Peyer's patch (tissue), 4 donors: ENCODE data around the gene LCE2C. TPM values are rescaled to one million over a fixed set of nuclear protein-coding genes. Genes with fewer than 3 reads are reported as not detected.
"Not testable (repeated sequence)": the region's sequence is repeated elsewhere in the genome, so short reads cannot be mapped to it uniquely, and the experiment has no call there.

Source experiments
- DNase-seq, 3 donors: peaks; one replicate each; pipeline ENCODE4 v3.0.0-alpha.2; 2017 to 2019
- H3K27ac ChIP-seq, 4 donors: fragments of 200-600 bp; sonication (generic); one replicate each; pipeline ENCODE4 v1.5.1; 2016 to 2019
- H3K27me3 ChIP-seq, 2 donors: fragments of 200-600 bp; sonication (generic); one replicate each; pipeline ENCODE4 v1.5.1; 2019
- H3K36me3 ChIP-seq, 3 donors: fragments of 200-600 bp; sonication (generic); one replicate each; pipeline ENCODE4 v1.5.1; 2016 to 2019
- H3K4me1 ChIP-seq, 4 donors: fragments of 200-600 bp; sonication (generic); one replicate each; pipeline ENCODE4 v1.5.1; 2016 to 2019
- H3K4me3 ChIP-seq, 4 donors: fragments of 200-600 bp; sonication (generic); 1 replicate in 3 of 4; 2 replicates in 1 of 4; pipeline ENCODE4 v1.5.1; 2016 to 2019; ENCODE audit warnings: mild to moderate bottlenecking in 1 of 4
- H3K9me3 ChIP-seq, 4 donors: fragments of 200-600 bp; sonication (generic); one replicate each; pipeline ENCODE4 v1.5.1; 2016 to 2019; ENCODE audit warnings: mild to moderate bottlenecking in 1 of 4
- POLR2A ChIP-seq, 2 donors: fragments of 450-650 bp; IDR thresholded peaks; one replicate each; pipeline ENCODE4 v1.5.1; 2017; ENCODE audit warnings: antibody characterized with exemption in 2 of 2, mild to moderate bottlenecking in 2 of 2, moderate library complexity in 2 of 2
- total RNA-seq, 4 donors: library from RNA; depleted of rRNA; stranded (reverse); fragments of >200 nt; gene quantifications; one replicate each; pipeline ENCODE4 v1.1.0, GENCODE V29; 2016
- TF ChIP-seq, protein P1 (sequence below), 6 experiments: fragments of 450-650 bp in 4 of 6; fragments of 200-600 bp in 2 of 6; sonication (generic) in 1 of 6; IDR thresholded peaks; one replicate each; pipeline ENCODE4 v1.5.1; 2017 to 2019; ENCODE audit warnings: antibody characterized with exemption in 6 of 6, mild to moderate bottlenecking in 3 of 6, moderate library complexity in 1 of 6

The LCE2C gene, protein sequence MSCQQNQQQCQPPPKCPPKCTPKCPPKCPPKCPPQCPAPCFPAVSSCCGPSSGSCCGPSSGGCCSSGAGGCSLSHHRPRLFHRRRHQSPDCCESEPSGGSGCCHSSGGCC
- not detected for total RNA-seq

- H3K4me3 ChIP-seq, H3K27me3 ChIP-seq, H3K9me3 ChIP-seq, H3K4me1 ChIP-seq, H3K36me3 ChIP-seq, H3K27ac ChIP-seq, DNase-seq: not testable (repeated sequence)
These were observed at the start of gene LCE2C for GRCh38 chr1:152674983-152675382. Gene LCE2C, plus strand, starts transcription at chr1:152675279. Its CDS starts 737 bp downstream, at chr1:152676016.

- Histone ChIP-seq H3K4me3 (no peak overlapping the region), H3K36me3 (no peaks in the 10 kb centered on the region), H3K27ac (no peak overlapping the region), H3K27me3 (no peaks in the 10 kb centered on the region), H3K4me1 (no peaks in the 10 kb centered on the region), H3K9me3 (no peaks in the 10 kb centered on the region)
- no peak for DNase-seq
- TF ChIP-seq, protein P1, sequence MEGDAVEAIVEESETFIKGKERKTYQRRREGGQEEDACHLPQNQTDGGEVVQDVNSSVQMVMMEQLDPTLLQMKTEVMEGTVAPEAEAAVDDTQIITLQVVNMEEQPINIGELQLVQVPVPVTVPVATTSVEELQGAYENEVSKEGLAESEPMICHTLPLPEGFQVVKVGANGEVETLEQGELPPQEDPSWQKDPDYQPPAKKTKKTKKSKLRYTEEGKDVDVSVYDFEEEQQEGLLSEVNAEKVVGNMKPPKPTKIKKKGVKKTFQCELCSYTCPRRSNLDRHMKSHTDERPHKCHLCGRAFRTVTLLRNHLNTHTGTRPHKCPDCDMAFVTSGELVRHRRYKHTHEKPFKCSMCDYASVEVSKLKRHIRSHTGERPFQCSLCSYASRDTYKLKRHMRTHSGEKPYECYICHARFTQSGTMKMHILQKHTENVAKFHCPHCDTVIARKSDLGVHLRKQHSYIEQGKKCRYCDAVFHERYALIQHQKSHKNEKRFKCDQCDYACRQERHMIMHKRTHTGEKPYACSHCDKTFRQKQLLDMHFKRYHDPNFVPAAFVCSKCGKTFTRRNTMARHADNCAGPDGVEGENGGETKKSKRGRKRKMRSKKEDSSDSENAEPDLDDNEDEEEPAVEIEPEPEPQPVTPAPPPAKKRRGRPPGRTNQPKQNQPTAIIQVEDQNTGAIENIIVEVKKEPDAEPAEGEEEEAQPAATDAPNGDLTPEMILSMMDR (IDR thresholded peaks at IDR 0.05), result no peak
- no peak for TF ChIP-seq POLR2A (IDR thresholded peaks at IDR 0.05)
These were observed 48.3 kb upstream of the LCE2C start for GRCh38 chr1:152626744-152627143.

- Histone ChIP-seq H3K27ac (no peak overlapping the region), H3K27me3 (no peaks in the 10 kb centered on the region), H3K4me3 (no peak overlapping the region), H3K9me3 (no peaks in the 10 kb centered on the region), H3K36me3 (no peaks in the 10 kb centered on the region), H3K4me1 (no peaks in the 10 kb centered on the region)
- TF ChIP-seq, protein P1 (IDR thresholded peaks at IDR 0.05), result no peak
- no peak for TF ChIP-seq POLR2A (IDR thresholded peaks at IDR 0.05)
- DNase-seq, result no peak
These were observed 44.5 kb upstream of the LCE2C start for GRCh38 chr1:152630596-152630995.

DNA sequence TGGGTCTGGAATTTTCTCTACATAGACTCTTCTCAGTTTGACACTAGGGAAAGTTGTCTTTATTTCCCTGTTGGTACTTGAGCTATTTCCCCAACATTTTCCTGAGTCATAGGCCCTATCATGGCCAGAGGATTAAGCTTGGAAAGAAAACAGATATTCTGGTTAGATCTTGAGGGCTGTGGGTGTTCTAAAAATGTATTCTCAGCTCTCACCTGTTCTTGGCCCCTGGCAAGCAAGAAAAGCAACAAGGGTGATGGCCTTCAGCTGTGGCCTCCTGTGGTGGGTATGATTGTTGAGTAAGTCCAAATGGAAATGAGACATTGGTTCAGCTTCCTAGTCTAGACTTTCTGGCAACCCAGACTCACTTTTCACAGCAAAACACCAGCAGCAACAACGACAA, 34.7 kb upstream of the LCE2C start:
- Histone ChIP-seq H3K27me3 (no peaks in the 10 kb centered on the region), H3K27ac (no peak overlapping the region), H3K4me1 (no peaks in the 10 kb centered on the region), H3K36me3 (no peaks in the 10 kb centered on the region), H3K4me3 (no peak overlapping the region), H3K9me3 (no peaks in the 10 kb centered on the region)
- TF ChIP-seq POLR2A (IDR thresholded peaks at IDR 0.05), result no peak
- TF ChIP-seq, protein P1 (IDR thresholded peaks at IDR 0.05), result no peak
- no peak for DNase-seq

GRCh38 chr1:152643945-152644344, 31.1 kb upstream of the LCE2C start:
- Histone ChIP-seq H3K9me3 (no peaks in the 10 kb centered on the region), H3K4me1 (no peaks in the 10 kb centered on the region), H3K27ac (no peak overlapping the region), H3K27me3 (no peaks in the 10 kb centered on the region), H3K36me3 (no peaks in the 10 kb centered on the region), H3K4me3 (no peak overlapping the region)
- no peak for DNase-seq
- TF ChIP-seq, protein P1 (IDR thresholded peaks at IDR 0.05), result no peak
- no peak for TF ChIP-seq POLR2A (IDR thresholded peaks at IDR 0.05)

- no peak for DNase-seq
- Histone ChIP-seq H3K27ac (no peak overlapping the region), H3K4me3 (no peak overlapping the region), H3K36me3 (no peaks in the 10 kb centered on the region), H3K4me1 (no peaks in the 10 kb centered on the region), H3K27me3 (no peaks in the 10 kb centered on the region), H3K9me3 (no peaks in the 10 kb centered on the region)
- no peak for TF ChIP-seq POLR2A (IDR thresholded peaks at IDR 0.05)
- TF ChIP-seq, protein P1 (IDR thresholded peaks at IDR 0.05), result no peak
These were observed 29.9 kb upstream of the LCE2C start for GRCh38 chr1:152645146-152645545.
